ENCODE data around the gene MAN2B2. TPM values are rescaled to one million over a fixed set of nuclear protein-coding genes. Genes with fewer than 3 reads are reported as not detected.

MAN2B2 gene
- total and polyA plus RNA-seq, 2 of the 4 experiments (the other 2 are of a cell fraction) = 13.4 to 34.1 TPM

DNA sequence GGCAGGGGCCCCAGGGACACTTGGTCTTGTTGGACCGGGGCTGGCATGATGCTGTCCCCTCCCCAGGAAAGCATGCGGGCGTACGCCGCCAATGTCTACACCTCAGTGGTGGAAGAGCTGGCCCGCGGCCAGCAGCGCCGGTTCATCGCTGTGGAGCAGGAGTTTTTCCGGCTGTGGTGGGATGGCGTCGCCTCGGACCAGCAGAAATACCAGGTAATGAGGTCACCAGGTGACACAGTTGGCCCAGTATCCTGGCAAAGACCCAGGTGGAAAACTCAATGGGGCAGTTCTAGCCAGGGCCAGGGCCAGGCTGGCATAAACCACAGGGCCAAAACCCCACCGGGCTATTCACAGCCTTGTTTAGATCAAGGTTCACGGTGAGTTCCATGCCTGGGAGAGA lies 1.5 kb downstream of the MAN2B2 start (continued):
- TF ChIP-seq, protein P1, sequence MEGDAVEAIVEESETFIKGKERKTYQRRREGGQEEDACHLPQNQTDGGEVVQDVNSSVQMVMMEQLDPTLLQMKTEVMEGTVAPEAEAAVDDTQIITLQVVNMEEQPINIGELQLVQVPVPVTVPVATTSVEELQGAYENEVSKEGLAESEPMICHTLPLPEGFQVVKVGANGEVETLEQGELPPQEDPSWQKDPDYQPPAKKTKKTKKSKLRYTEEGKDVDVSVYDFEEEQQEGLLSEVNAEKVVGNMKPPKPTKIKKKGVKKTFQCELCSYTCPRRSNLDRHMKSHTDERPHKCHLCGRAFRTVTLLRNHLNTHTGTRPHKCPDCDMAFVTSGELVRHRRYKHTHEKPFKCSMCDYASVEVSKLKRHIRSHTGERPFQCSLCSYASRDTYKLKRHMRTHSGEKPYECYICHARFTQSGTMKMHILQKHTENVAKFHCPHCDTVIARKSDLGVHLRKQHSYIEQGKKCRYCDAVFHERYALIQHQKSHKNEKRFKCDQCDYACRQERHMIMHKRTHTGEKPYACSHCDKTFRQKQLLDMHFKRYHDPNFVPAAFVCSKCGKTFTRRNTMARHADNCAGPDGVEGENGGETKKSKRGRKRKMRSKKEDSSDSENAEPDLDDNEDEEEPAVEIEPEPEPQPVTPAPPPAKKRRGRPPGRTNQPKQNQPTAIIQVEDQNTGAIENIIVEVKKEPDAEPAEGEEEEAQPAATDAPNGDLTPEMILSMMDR (conservative IDR thresholded peaks at IDR 0.05; ENCODE audit: low read depth, low read length) = no peak
- TF ChIP-seq BHLHE40 (IDR thresholded peaks at IDR 0.05; ENCODE audit: low read depth, low read length) (no peak), CHD1 (IDR thresholded peaks at IDR 0.05; ENCODE audit: low read depth, low read length) (no peak)

DNA sequence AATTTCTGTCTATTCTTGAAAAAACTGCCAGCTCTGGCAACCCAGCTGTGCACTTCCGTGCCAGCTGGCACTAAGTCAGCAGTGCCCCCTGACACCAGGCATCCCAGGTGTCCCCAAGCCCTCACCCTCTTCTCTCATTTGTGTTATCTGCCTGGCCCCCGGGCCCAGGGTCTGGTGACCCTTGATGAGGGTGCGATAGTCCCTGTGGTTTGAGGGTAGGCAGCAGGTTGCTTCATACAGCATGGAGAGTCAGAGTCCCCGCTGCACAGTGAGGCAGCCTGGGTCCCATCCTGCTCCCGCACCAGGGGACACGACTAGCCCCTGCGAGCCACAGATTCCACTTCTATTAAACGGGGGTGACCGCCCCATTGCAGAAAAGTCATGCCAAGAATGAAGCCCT lies 1.9 kb downstream of the MAN2B2 start:
- Histone ChIP-seq H3K56ac (ENCODE audit: extremely low read depth, insufficient read depth, low read length) (no peak overlapping the region), H3K27ac (ENCODE audit: insufficient read depth, low read length) (no peak overlapping the region), H4K5ac (ENCODE audit: low read depth, low read length) (no peak overlapping the region), H3K23ac (ENCODE audit: low read depth, low read length) (no peak overlapping the region), H3K4me1 (ENCODE audit: control insufficient read depth, insufficient read depth, low read length) (peaks cover 8% of the 10 kb centered on the region; the same call in 1 of the 2 replicates), H3K4ac (ENCODE audit: low read depth, low read length) (no peak overlapping the region), H2AK9ac (replicated peaks; ENCODE audit: low read depth, low read length, poor library complexity) (peak overlapping the region; percentile 37), H4K20me1 (ENCODE audit: insufficient read depth, low read length) (no peaks in the 10 kb centered on the region), H2AFZ (replicated peaks; ENCODE audit: low read length, poor library complexity) (no peak overlapping the region), H3K79me1 (ENCODE audit: low read depth in 1 of 2, low read length in 2 of 2) (peaks cover 0 to 13% of the 10 kb centered on the region in 2 experiments; a peak in 2 of 4 replicates), H4K8ac (ENCODE audit: low read depth in 2 of 2, low read length in 2 of 2) (no peak overlapping the region), H3K9me3 (ENCODE audit: control insufficient read depth, insufficient read depth, low read length) (no peaks in the 10 kb centered on the region), H4K91ac (ENCODE audit: insufficient read depth, low read depth, low read length) (no peak overlapping the region), H3K18ac (ENCODE audit: low read depth, low read length) (no peak overlapping the region), H3K36me3 (ENCODE audit: control insufficient read depth, insufficient read depth, low read length) (peaks cover 29% of the 10 kb centered on the region), H3K14ac (replicated peaks; ENCODE audit: low read depth, low read length) (no peak overlapping the region), H3K9me1 (ENCODE audit: insufficient read depth, low read length) (peaks cover 4% of the 10 kb centered on the region; the same call in 1 of the 2 replicates), H3K4me2 (ENCODE audit: low read depth, low read length) (no peak overlapping the region), H2AK5ac (ENCODE audit: low read depth, low read length) (no peak overlapping the region), H2BK5ac (ENCODE audit: low read depth, low read length, poor library complexity, severe bottlenecking) (no peak overlapping the region), H3K9ac (ENCODE audit: low read depth, low read length) (no peak overlapping the region), H2BK15ac (ENCODE audit: low read depth, low read length) (no peak overlapping the region), H3K27me3 (ENCODE audit: control insufficient read depth, insufficient read depth, low read length) (peaks cover 6% of the 10 kb centered on the region), H3K4me3 (ENCODE audit: insufficient read depth, low read depth, low read length) (no peak overlapping the region), H2BK20ac (ENCODE audit: low read depth, low read length) (no peak overlapping the region), H2BK120ac (ENCODE audit: low read depth, low read length) (no peak overlapping the region)
- intact Hi-C loops (cut with micrococcal nuclease) = no loop called here
- ChIA-PET POLR2A (ENCODE audit: unreplicated experiment) (no interaction called here), CTCF (no interaction called here)
- WGBS, 2 experiments (ENCODE audit: extremely low coverage in 2 of 2, insufficient read length in 1 of 2) = 83% methylated on average over 1 of the region's 9 CpGs; no CpG with 5 or more reads in 1 of the 2 experiments
- in situ Hi-C loops (cut with MboI; ENCODE audit: low sequenced_read_pairs) = no loop called here
- no peak for ATAC-seq (ENCODE audit: low read depth)
- no peak for TF ChIP-seq MAFK (IDR thresholded peaks at IDR 0.05; ENCODE audit: low read depth, low read length)
- no peak for DNase-seq
- no TSS peak for BruUV-seq (replicated peaks)
- dilution Hi-C loops (cut with HindIII; ENCODE audit: low sequenced_read_pairs, unreplicated experiment) = no loop called here

Data from IMR-90 (cell line).